MM.1S (cell line): ENCODE data around the gene STEAP4.

Experiments
- DNase-seq: peaks from one replicate; pipeline ENCODE4 v3.0.0-alpha.2; 2015
- H2AFZ ChIP-seq: fragments of 300-600 bp; sonication (generic); 2 replicates; pipeline ENCODE4 v1.6.0; 2016; ENCODE audit warnings: antibody characterized with exemption, low read length
- H3F3A ChIP-seq: fragments of 300-600 bp; sonication (generic); 2 replicates; pipeline ENCODE4 v1.6.1; 2016; ENCODE audit warnings: mild to moderate bottlenecking, antibody characterized with exemption, low read length, moderate library complexity, mixed read lengths; ENCODE audit not compliant: insufficient read depth
- H3K27ac ChIP-seq: fragments of 300-600 bp; sonication (generic); 2 replicates; pipeline ENCODE4 v1.5.1; 2016; ENCODE audit warnings: mild to moderate bottlenecking, low read length
- H3K27me3 ChIP-seq: fragments of 300-600 bp; sonication (generic); replicated peaks from 2 replicates; pipeline ENCODE4 v1.6.0; 2016; ENCODE audit warnings: low read length; ENCODE audit not compliant: insufficient read depth
- H3K36me3 ChIP-seq: fragments of 300-600 bp; sonication (generic); replicated peaks from 2 replicates; pipeline ENCODE4 v1.6.1; 2016; ENCODE audit warnings: mild to moderate bottlenecking, low read length, mixed read lengths; ENCODE audit not compliant: insufficient read depth
- H3K4me1 ChIP-seq: fragments of 300-600 bp; sonication (generic); 2 replicates; pipeline ENCODE4 v1.6.1; 2016; ENCODE audit warnings: low read length, mixed read lengths
- H3K4me2 ChIP-seq: fragments of 300-600 bp; sonication (generic); 2 replicates; pipeline ENCODE4 v1.6.0; 2016; ENCODE audit warnings: low read depth, low read length
- H3K4me3 ChIP-seq: fragments of 300-600 bp; sonication (generic); 2 replicates; pipeline ENCODE4 v1.5.1; 2016; ENCODE audit warnings: low read length, mixed read lengths
- H3K79me2 ChIP-seq: fragments of 300-600 bp; sonication (generic); 2 replicates; pipeline ENCODE4 v1.6.1; 2016; ENCODE audit warnings: mixed run types, low read length, mixed read lengths
- H3K9ac ChIP-seq: fragments of 300-600 bp; sonication (generic); 2 replicates; pipeline ENCODE4 v1.6.1; 2016; ENCODE audit warnings: low read length, mixed read lengths
- H3K9me2 ChIP-seq: fragments of 300-600 bp; sonication (generic); replicated peaks from 2 replicates; pipeline ENCODE4 v1.6.1; 2016; ENCODE audit warnings: mild to moderate bottlenecking, low read length, mixed read lengths; ENCODE audit not compliant: insufficient read depth
- H3K9me3 ChIP-seq: fragments of 300-600 bp; sonication (generic); replicated peaks from 2 replicates; pipeline ENCODE4 v1.6.1; 2016; ENCODE audit warnings: mild to moderate bottlenecking, low read length, mixed read lengths; ENCODE audit not compliant: insufficient read depth
- H4K20me1 ChIP-seq: fragments of 300-600 bp; sonication (generic); 2 replicates; pipeline ENCODE4 v1.6.1; 2016; ENCODE audit warnings: mild to moderate bottlenecking, low read length, moderate library complexity, mixed read lengths; ENCODE audit not compliant: insufficient read depth
- EZH2 ChIP-seq: fragments of 300-600 bp; sonication (generic); optimal IDR thresholded peaks from 2 replicates; pipeline ENCODE3; 2017; ENCODE audit warnings: low read depth, mild to moderate bottlenecking, antibody characterized with exemption, low read length, mixed read lengths
- EZH2phosphoT487 ChIP-seq: fragments of 300-600 bp; sonication (generic); IDR thresholded peaks from 2 replicates; pipeline ENCODE4 v1.6.1; 2018; ENCODE audit warnings: antibody characterized with exemption, low read length
- TF ChIP-seq, protein P1 (sequence below): fragments of 300-600 bp; sonication (generic); IDR thresholded peaks from 2 replicates; pipeline ENCODE4 v1.5.1; 2016; ENCODE audit warnings: antibody characterized with exemption, low read length, mixed read lengths

The STEAP4 gene

DNA sequence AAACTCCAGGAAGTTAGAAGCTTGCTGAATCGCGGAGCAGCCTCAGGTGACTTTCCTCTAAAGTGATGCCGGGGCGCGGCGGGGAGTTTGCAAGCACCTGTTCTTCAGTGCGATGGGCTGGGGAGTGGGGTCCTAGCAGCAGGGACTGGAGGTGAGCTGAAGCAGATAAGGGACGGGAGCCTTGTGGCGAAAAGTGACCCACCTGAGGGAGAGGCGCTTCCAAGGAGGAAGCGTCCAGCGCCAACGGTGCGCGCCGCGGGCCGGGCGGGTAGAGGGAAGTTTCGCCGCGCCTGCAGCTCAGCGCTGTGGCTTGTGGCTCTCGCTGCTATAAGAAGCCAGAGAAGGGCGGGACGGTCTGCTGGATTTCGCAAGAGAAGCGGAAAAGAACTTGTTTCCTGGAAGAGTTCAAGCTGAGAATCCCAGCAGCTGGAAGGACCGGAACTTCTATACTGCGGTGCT lies at the start of gene STEAP4:
Gene STEAP4 (minus strand): TSS at position 305 of the 459 bp plus-strand sequence. CDS start 22,625 bp downstream, outside the sequence.
- no peaks in the 10 kb centered on the region for H3K79me2 ChIP-seq
- no peak within 1 kb of the TSS for H2AFZ ChIP-seq
- H3K27me3 ChIP-seq: no peaks in the 10 kb centered on the region
- H4K20me1 ChIP-seq: no peaks in the 10 kb centered on the region
- DNase-seq: no peak
- H3K4me3 ChIP-seq: no peak within 1 kb of the TSS
- no peaks in the 10 kb centered on the region for H3K4me1 ChIP-seq
- H3F3A ChIP-seq: no peaks in the 10 kb centered on the region
- no peak within 1 kb of the TSS for H3K4me2 ChIP-seq
- no peaks in the 10 kb centered on the region for H3K9me3 ChIP-seq
- no peak within 1 kb of the TSS for H3K27ac ChIP-seq
- H3K9ac ChIP-seq: no peak within 1 kb of the TSS
- no peaks in the 10 kb centered on the region for H3K9me2 ChIP-seq
- no peak for TF ChIP-seq EZH2phosphoT487
- no peak for TF ChIP-seq EZH2
- H3K36me3 ChIP-seq: no peaks in the 10 kb centered on the region

GRCh38 chr7:88355011-88355410 lies 48.3 kb upstream of the STEAP4 start:
- H2AFZ ChIP-seq: no peak overlapping the region
- TF ChIP-seq, protein P1, sequence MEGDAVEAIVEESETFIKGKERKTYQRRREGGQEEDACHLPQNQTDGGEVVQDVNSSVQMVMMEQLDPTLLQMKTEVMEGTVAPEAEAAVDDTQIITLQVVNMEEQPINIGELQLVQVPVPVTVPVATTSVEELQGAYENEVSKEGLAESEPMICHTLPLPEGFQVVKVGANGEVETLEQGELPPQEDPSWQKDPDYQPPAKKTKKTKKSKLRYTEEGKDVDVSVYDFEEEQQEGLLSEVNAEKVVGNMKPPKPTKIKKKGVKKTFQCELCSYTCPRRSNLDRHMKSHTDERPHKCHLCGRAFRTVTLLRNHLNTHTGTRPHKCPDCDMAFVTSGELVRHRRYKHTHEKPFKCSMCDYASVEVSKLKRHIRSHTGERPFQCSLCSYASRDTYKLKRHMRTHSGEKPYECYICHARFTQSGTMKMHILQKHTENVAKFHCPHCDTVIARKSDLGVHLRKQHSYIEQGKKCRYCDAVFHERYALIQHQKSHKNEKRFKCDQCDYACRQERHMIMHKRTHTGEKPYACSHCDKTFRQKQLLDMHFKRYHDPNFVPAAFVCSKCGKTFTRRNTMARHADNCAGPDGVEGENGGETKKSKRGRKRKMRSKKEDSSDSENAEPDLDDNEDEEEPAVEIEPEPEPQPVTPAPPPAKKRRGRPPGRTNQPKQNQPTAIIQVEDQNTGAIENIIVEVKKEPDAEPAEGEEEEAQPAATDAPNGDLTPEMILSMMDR: no peak
- no peak for TF ChIP-seq EZH2
- TF ChIP-seq EZH2phosphoT487: no peak

DNA sequence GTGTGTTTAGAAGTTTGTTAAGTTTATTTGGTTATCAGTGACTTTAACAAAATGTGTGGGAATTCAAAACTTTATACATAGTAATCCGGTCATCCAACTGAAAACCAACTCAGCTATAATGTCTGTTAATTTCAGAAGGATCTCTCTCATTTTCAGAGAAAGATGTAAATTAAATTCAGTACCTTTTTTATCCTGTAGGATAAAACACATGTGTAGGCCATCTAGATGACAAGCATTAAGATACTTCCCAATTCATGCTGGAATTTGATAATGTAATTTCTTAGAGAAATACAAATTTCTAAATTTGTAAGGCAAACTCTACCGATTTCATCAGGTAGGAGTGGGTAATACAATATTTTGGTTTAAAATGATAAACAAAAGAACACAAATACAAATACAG lies 43.4 kb upstream of the STEAP4 start:
- H3K9ac ChIP-seq: no peak overlapping the region
- no peaks in the 10 kb centered on the region for H3K36me3 ChIP-seq
- no peaks in the 10 kb centered on the region for H3K9me2 ChIP-seq
- TF ChIP-seq, protein P1: no peak
- TF ChIP-seq EZH2: no peak
- TF ChIP-seq EZH2phosphoT487: no peak
- H2AFZ ChIP-seq: no peak overlapping the region
- no peak overlapping the region for H3K4me3 ChIP-seq
- no peak for DNase-seq
- H3F3A ChIP-seq: no peaks in the 10 kb centered on the region
- H3K79me2 ChIP-seq: no peaks in the 10 kb centered on the region
- H4K20me1 ChIP-seq: no peaks in the 10 kb centered on the region
- no peaks in the 10 kb centered on the region for H3K27me3 ChIP-seq
- H3K9me3 ChIP-seq: no peaks in the 10 kb centered on the region
- no peaks in the 10 kb centered on the region for H3K4me1 ChIP-seq
- H3K4me2 ChIP-seq: no peak overlapping the region
- H3K27ac ChIP-seq: no peak overlapping the region

More at GRCh38 chr7:88355011-88355410, 48.3 kb upstream of the STEAP4 start:
- Histone ChIP-seq H3K4me1 (no peaks in the 10 kb centered on the region; the same call in 1 of the 2 replicates), H3K27ac (no peak overlapping the region), H4K20me1 (no peaks in the 10 kb centered on the region), H3K27me3 (no peaks in the 10 kb centered on the region), H3K36me3 (no peaks in the 10 kb centered on the region), H3K4me3 (no peak overlapping the region), H3K9ac (no peak overlapping the region), H3K79me2 (no peaks in the 10 kb centered on the region), H3K9me3 (no peaks in the 10 kb centered on the region), H3F3A (no peaks in the 10 kb centered on the region), H3K9me2 (no peaks in the 10 kb centered on the region), H3K4me2 (no peak overlapping the region)
- no peak for DNase-seq

- Histone ChIP-seq H3F3A (no peaks in the 10 kb centered on the region), H3K27me3 (no peaks in the 10 kb centered on the region), H3K9me3 (no peaks in the 10 kb centered on the region), H2AFZ (no peak overlapping the region), H3K27ac (no peak overlapping the region), H3K4me3 (no peak overlapping the region), H3K4me2 (no peak overlapping the region), H3K36me3 (no peaks in the 10 kb centered on the region), H3K9me2 (no peaks in the 10 kb centered on the region), H3K4me1 (no peaks in the 10 kb centered on the region), H4K20me1 (no peaks in the 10 kb centered on the region), H3K9ac (no peak overlapping the region), H3K79me2 (no peaks in the 10 kb centered on the region)
- no peak for TF ChIP-seq EZH2phosphoT487
- TF ChIP-seq, protein P1: no peak
- TF ChIP-seq EZH2: no peak
- no peak for DNase-seq
These were observed 40.8 kb upstream of the STEAP4 start for GRCh38 chr7:88347517-88347916.
